HG02642 (cell line): Measurements from ENCODE around the gene REXO1.

ENCODE experiments used
- ATAC-seq: cut with Tn5 transposase; IDR thresholded peaks from one replicate; pipeline ENCODE4 v1.9.1; 2021; ENCODE audit warnings: mild to moderate bottlenecking; ENCODE audit not compliant: unreplicated experiment, poor library complexity

Gene REXO1

GRCh38 chr19:1836458-1837221, 11.6 kb downstream of the REXO1 start:
- no peak for ATAC-seq

- no peak for ATAC-seq
Observed at GRCh38 chr19:1833540-1833939, 14.7 kb downstream of the REXO1 start.

GRCh38 chr19:1832046-1832663, 16.1 kb downstream of the REXO1 start:
- ATAC-seq = no peak

- no peak for ATAC-seq
Observed at GRCh38 chr19:1830978-1831377, 17.3 kb downstream of the REXO1 start.

- no peak for ATAC-seq
Observed at GRCh38 chr19:1830568-1830967, 17.7 kb downstream of the REXO1 start.

GRCh38 chr19:1829958-1830357, 18.3 kb downstream of the REXO1 start:
- ATAC-seq = no peak

GRCh38 chr19:1828279-1829238, 19.7 kb downstream of the REXO1 start:
- no peak for ATAC-seq

GRCh38 chr19:1827566-1828278, 20.6 kb downstream of the REXO1 start:
- ATAC-seq = no peak

GRCh38 chr19:1826557-1827521, 21.4 kb downstream of the REXO1 start:
- no peak for ATAC-seq

- no peak for ATAC-seq
Observed at GRCh38 chr19:1825909-1826556, 22.2 kb downstream of the REXO1 start.

GRCh38 chr19:1824252-1824622, 24.0 kb downstream of the REXO1 start:
- no peak for ATAC-seq

GRCh38 chr19:1823539-1824251, 24.6 kb downstream of the REXO1 start:
- no peak for ATAC-seq

GRCh38 chr19:1823020-1823419, 25.3 kb downstream of the REXO1 start:
- no peak for ATAC-seq

- ATAC-seq = no peak
Observed at GRCh38 chr19:1822210-1822609, 26.1 kb downstream of the REXO1 start.

GRCh38 chr19:1819341-1820255, 28.7 kb downstream of the REXO1 start:
- ATAC-seq = no peak

- ATAC-seq = no peak
Observed at GRCh38 chr19:1818549-1819195, 29.6 kb downstream of the REXO1 start.
